Fibroblast of peridontal ligament (primary cell): ENCODE results near the gene CENATAC.
A peak's percentile ranks its signal among the peaks of the same experiment; 100 is the strongest.
"Not testable (repeated sequence)": the region's sequence is repeated elsewhere in the genome, so short reads cannot be mapped to it uniquely, and the experiment has no call there.

Experiments
- DNase-seq: peaks from one replicate; pipeline ENCODE4 v3.0.0-alpha.2; 2010; ENCODE audit errors: extremely low read depth

Gene CENATAC, protein sequence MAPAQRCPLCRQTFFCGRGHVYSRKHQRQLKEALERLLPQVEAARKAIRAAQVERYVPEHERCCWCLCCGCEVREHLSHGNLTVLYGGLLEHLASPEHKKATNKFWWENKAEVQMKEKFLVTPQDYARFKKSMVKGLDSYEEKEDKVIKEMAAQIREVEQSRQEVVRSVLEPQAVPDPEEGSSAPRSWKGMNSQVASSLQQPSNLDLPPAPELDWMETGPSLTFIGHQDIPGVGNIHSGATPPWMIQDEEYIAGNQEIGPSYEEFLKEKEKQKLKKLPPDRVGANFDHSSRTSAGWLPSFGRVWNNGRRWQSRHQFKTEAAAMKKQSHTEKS

DNA sequence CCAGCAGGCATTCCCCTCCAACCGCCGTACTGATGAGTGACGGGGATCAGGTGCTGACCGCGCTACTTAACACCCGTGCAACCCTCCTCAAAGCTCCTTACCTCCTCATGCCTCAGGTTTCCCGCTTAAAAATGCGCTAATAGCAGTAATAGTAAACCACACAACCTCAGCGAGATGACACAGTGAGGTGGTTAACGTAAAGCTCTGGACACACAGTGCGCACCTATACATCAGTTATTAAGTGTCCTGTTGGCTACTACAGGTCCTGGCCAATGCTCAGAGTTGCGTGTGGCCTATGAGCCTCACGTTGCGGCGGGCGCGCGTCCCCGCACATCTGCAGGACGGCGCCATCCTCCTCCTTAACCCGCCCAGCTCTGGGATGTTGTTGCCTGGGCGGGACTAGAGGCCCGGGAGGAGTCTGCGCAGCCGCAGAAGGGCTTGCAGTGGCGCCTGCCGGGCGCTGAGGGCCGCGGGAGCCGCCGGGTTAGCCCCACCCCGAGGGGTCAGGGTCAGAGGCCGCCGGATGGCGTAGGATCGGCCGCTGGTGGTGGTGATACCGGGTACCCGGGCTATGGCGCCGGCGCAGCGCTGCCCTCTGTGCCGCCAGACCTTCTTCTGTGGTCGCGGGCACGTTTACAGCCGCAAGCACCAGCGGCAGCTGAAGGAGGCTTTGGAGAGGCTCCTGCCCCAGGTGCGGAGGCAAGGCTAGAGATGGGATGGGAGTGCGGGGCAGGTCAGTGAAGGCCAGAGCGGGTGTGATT, at the start of gene CENATAC:
Gene CENATAC (plus strand): TSS at position 512 of the 761 bp plus-strand sequence. CDS start 60 bp downstream, at position 572.
- DNase-seq, result peak; percentile 81

DNA sequence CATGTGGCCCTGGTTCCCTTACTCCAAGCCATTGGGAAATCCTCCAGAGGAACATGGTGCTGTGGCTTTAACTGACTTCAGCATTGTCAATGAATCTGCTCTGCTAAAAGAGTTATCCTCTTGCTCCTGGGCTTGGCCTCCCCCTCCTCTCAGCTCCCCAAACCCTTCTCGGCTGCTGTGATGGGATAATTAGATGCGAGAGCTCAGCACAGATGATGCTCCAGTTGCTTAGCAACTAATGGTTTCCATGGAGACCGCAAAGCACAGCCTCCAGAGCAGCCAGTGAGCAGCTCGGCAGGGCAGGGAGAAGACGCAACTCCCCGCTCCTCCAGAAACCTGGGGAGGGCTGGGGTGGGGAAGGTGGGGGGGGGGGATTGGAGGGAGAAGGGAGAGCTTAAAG, 44.7 kb upstream of the CENATAC start:
- DNase-seq, result peak; percentile 20

DNA sequence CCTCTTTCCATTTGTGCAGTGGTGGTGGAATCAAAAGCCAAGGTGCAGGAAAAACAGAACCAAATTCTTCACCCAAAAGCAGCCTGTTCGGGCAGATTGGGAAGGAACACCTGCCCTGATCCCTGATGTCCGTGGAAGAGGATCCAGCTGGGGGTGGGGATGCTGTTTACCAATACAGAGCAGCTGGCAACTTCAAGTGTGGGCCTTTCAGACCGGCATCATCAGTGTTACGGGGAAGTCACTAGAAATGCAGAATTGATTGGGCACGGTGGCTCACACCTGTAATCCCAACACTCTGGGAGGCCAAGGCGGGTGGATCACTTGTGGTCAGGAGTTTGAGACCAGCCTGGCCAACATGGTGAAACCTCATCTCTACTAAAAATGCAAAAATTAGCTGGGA, 44.0 kb upstream of the CENATAC start:
- DNase-seq, result not testable (repeated sequence)

DNA sequence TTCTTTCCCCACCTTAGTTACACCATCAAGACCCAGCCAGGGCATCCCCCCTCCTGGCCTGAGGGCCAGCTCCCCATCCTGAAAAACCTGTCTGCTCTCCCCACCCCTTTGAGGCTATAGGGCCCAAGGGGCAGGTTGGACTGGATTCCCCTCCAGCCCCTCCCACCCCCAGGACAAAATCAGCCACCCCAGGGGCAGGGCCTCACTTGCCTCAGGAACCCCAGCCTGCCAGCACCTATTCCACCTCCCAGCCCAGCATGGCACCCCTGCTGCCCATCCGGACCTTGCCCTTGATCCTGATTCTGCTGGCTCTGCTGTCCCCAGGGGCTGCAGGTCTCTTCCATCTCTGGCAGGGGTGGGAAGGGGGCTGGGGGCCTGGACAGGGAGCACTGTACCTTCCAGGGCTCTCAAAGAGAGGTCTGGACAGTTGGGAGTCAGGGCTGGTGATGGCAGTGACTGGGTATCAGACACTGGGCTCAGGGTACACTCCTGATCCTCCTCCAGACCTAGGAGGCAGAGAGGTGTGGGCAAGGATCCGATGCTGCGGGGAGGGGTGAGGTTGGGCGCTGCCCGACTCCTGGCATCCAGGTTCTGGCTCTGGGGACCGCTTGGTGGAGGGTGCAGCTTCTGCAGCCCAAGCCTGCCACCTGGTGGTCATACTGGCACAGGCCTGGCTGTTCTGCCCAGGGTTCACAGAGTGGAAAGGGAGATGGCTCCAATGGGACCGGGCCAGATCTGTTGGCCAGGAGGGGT, 41.7 kb upstream of the CENATAC start, which contains the start of gene UPK2:
Gene UPK2 (plus strand): TSS at position 205 of the 753 bp plus-strand sequence. CDS start 53 bp downstream, at position 258.
- peak; percentile 71 for DNase-seq

DNA sequence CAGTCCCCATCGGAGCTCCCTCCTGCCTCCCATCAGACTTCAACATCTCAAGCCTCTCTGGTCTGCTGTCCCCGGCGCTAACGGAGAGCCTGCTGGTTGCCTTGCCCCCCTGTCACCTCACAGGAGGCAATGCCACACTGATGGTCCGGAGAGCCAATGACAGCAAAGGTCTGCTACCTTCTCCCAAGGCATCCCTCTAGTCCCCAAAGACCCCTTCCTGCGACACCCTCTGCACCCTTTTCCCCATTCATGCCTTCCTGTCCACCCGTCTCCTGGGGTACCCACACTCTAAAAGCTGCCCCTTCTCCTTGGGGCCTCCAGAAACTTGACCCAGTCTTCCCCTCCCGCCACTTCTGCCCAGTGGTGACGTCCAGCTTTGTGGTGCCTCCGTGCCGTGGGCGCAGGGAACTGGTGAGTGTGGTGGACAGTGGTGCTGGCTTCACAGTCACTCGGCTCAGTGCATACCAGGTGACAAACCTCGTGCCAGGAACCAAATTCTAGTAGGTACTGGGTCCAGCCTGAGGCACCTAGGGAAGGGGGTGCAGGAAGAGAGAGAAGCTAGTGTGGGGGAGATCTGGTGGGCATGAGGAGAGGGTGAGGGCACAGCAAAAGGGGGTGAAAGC, 41.0 kb upstream of the CENATAC start:
- no peak for DNase-seq

DNA sequence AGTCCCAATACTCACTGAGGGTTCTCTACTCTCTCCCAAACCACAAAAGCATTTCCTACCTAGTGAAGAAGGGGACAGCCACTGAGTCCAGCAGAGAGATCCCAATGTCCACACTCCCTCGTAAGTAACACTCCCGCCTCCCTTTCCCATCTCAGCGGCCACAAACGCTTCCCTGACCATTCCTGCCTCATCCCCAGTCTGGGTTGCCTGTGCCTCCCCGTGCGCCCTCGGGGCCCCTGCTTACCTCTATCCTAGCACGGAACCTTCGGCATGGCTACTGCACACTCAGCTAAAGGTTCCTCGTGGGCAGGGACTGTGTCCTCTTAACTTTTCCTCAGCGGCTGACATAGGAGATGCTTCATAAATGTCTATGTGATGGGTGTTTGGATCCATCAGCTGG, 40.4 kb upstream of the CENATAC start:
- no peak for DNase-seq

DNA sequence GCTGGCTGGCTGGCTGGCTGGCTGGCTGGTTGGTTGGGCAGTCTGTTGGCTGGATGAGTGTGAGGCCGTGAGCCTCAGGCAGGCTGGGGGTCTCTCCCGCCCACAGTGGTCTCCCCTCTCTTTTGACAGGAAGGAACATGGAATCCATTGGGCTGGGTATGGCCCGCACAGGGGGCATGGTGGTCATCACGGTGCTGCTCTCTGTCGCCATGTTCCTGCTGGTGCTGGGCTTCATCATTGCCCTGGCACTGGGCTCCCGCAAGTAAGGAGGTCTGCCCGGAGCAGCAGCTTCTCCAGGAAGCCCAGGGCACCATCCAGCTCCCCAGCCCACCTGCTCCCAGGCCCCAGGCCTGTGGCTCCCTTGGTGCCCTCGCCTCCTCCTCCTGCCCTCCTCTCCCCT, 40.0 kb upstream of the CENATAC start:
- DNase-seq, result no peak

DNA sequence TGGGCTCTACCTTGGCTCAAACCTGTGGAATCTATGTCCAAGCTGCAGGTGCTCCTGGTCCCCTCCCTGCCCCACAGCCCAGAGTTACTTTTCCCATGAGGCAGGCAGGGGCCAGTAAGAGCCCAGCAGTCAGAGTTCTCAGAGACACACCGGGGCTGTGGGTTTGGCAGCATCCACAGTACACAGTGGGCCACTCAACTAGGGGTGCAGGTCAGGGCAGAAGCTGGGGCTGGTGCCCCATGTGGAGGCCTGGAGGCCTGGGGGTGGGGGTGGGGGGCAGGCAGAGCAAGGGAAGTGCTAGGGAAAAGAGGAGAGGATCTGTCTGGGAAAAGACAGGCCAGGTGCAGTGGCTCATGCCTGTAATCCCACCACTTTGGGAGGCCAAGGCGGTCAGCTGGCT, 39.4 kb upstream of the CENATAC start:
- no peak for DNase-seq

DNA sequence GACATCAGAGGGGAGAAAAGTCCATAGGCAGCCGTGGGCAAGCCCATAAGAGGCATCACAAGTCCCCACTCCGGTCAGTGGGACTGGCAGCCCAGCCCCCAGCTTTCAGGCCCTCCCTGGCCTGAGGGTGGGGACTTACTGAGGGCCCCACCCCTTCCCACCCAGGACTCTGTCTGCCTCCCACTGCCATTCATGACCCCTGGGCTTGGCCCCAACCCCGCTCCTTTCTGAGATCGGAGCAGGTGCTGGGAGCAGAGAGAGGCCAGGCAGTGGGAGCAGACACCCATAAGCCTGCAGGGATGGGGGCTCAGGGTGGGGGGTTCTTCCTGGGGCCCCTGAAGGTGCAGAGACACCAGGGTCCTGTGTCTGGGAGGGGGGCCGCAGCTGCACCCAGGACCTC, 36.7 kb upstream of the CENATAC start:
- DNase-seq, result no peak

DNA sequence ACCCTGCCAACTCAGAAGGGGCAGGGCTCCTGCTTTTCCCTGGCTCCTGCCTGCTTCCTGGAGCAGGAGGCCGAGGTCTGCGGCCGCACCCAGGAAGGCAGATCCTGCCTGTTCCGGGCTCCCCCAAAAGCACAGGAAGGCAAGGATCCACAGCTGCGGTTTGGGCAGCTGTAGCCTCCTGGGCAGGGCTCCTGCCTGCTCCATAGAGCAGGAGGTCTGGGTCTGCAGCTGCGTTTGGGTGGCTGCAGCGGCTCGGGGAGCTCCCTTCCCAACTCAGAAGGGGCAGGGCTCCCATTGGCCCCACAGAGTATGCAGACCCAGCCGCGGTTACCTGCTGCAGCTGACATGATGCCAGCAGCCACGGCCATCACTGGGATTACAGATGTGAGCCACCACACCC, 36.3 kb upstream of the CENATAC start:
- DNase-seq, result no peak

DNA sequence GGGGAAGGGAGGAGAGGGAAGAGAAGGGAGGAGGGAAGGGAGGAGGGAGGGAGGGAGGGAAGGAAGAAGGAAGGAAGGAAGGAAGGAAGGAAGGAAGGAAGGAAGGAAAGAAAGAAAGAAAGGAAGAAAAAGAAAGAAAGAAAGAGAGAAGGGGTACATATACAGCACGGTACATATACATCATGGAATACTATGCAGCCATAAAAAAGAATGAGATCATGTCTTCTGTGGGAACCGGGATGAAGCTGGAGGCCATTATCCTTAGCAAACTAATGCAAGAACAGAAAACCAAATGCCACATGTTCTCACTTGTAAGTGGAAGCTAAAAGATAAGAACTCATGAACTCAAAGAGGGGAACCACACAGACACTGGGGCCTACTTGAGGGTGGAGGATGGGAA, 28.4 kb upstream of the CENATAC start:
- not testable (repeated sequence) for DNase-seq

DNA sequence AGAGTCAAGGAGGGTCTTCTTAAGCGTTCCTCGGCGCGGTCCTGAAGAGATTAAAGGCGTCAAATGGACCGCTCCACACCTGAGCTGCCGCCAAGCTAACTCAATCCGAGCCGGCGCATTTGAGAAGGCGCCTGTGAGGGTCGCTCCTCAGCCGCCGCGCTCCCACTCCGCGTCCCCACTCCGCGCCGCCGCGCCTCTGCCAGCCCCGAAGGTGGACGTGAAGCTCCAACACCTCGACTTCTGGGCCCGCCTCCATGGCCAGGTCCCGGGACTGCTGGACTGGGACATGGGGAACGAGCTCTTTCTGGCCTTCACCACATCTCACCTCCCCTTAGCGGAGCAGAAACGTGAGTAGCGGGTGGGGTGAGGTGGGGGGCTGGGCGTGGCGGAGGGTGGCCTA, 26.3 kb upstream of the CENATAC start, which contains the start of gene FOXR1:
Gene FOXR1 (plus strand): TSS at position 116 of the 400 bp plus-strand sequence. CDS start 171 bp downstream, at position 287.
- DNase-seq, result no peak

DNA sequence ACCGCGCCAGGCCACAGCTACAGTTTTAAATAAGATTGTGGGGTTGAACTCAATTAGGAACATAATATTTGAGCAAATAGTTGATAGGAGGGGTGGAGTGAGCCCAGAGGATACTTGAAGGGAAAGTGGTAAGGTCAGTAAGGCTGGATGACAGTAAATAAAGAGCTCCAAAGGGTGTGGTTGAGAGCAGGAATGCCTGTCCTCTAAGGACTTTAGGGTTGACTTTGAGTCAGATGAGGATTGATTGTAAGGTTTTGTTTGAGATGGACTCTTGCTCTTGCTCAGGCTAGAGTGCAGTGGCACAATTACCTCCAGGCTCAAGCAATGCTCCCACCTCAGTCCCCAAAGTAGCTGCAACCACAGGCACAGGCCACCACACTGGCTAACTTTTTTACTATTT, 24.0 kb upstream of the CENATAC start:
- DNase-seq, result no peak

DNA sequence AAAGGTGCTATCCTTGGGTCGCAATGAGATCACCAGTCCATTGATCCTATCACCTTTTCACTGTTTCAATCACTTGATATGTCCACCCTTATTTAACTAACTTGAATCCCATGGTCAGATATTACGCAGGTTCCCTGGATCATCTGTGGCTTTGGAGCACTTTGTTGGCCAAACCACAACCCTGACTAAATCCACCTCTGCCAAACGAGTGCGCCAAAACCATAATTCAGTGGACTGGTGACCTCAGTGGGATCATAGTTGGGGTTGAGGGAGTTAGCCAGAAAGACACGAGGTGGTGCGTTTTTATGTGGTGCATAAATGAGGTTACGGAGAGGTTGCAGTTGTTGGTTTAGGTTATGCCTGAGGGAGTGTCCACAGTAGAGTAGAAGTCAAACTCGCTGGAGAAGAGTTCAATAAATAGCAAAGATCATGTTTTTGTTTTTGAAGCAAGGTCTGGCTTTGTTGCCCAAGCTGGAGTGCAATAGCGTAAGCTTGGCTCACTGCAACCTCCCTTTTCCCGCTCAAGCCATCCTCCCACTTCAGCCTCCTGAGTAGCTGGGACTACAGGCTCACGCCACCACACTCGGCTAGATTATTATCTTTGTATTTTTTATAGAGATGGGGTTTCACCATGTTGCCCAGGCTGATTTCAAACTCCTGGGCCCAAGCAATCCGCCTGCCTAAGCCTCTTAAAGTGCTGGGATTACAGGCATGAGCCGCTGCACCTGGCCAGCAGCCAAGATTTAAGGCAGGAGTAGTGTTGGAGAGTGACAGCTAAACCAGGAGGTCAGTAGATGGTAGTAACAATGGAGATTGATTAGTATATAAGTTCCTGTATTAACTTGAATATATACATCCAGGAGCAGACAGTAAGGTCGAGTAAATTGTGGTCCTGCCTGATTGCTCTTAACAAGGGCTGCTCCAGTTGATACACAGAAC, 21.9 kb upstream of the CENATAC start:
- DNase-seq, result peak; percentile 23

DNA sequence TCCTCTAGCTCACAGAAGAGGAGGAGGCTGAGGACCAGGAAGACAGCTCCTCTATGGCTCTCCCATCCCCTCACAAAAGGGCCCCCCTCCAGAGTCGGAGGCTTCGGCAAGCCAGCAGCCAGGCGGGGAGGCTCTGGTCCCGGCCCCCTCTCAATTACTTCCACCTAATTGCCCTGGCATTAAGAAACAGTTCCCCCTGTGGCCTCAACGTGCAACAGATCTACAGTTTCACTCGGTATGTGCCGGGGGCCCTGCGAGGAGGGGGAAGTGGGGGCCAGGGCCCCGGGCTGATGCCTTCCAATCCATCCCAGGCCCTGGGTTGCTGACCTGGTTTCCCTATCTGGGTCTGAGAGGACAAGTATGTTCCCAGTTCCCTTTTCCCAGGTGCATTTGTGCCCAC, 18.5 kb upstream of the CENATAC start:
- no peak for DNase-seq

DNA sequence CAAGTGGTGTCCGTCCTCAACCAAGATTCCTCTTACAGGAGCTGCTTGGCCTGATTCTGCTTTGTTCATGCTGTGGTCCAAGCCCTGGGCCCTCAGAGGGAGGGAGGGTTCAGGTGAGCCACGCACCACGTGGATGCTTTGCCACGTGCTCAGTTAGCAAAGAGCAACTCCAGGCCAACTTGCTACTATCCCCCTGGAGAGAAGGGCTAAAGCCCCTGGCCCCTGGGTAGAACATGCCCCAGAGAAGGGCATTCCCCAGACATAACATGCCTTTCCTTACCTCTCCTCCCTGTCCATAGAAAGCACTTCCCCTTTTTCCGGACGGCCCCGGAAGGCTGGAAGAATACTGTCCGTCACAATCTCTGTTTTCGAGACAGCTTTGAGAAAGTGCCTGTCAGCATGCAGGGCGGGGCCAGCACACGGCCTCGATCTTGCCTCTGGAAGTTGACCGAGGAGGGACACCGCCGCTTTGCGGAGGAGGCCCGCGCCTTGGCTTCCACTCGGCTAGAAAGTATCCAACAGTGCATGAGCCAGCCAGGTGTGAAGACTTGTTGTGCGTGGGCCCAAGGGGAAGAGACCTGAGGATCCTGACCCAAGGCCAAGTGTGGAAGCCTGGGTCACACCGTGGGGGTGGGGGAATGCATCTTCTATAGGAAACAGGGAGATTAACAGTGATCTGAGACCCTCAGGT, 17.6 kb upstream of the CENATAC start:
- no peak for DNase-seq

DNA sequence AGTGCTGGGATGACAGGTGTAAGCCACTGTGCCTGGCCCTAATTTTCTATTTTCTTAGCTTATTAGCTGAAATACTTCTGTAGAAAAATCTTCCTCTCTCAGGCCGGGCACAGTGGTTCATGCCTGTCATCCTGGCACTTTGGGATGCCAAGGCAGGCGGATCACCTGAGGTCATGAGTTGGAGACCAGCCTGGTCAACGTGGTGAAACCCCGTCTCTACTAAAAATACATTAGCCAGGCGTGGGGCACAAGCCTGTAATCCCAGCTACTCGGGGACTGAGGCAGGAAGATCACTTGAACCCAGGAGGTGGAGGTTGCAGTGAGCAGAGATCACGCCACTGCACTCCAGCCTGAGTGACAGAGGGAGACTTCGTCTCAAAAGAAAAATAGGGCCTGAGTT, 13.6 kb upstream of the CENATAC start:
- not testable (repeated sequence) for DNase-seq

DNA sequence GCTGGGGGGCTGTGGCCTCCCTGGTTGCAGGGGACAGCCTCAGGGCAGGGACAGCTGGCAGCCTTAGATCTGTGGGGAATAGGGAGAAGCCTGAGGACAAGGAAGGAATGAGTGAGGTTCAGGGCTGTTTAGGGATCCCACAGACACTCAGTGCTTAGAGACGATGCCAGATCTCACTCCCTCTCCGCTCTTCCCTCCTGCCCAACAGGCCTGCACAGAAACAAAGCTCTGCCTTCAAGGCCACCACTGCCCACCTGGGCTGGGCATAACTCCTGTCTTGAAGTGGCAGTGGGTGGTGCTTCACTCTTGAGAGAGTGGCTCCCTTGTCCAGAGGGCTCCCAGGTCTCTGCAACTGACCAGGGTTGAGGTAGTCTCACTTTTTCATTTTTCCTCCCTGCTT, 13.1 kb upstream of the CENATAC start:
- no peak for DNase-seq

DNA sequence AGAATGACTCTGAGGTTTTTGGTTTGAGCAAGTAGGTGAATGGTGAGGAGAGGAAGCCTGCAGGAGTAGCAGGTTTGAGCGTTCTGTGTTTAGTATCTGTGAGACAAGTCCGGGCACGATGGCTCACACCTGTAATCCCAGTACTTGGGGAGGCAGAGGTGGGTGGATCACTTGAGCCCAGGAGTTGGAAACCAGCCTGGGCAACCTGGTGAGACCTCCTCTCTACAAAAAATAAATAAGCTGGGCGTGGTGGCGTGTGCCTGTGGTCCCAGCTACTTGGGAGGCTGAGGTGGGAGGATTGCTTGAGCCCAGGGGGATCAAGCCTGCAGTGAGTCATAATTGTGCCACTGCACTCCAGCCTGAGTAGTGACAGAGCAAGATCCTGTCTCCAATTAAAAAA, 9.7 kb upstream of the CENATAC start:
- DNase-seq, result no peak

DNA sequence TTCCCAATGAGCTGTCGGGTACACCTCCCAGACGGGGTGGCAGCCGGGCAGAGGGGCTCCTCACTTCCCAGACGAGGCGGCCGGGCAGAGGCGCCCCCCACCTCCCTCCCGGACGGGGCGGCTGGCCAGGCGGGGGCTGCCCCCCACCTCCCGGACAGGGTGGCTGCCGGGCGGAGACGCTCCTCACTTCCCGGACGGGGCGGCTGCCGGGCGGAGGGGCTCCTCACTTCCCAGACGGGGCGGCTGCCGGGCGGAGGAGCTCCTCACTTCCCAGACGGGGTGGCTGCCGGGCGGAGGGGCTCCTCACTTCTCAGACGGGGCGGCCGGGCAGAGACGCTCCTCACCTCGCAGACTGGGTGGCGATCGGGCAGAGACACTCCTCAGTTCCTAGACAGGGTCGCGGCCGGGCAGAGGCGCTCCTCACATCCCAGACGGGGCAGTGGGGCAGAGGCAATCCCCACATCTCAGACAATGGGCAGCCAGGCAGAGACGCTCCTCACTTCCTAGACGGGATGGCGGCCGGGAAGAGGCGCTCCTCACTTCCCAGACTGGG, 6.4 kb upstream of the CENATAC start:
- DNase-seq, result not testable (repeated sequence)
